ENCODE results near the gene MED12L.

The MED12L gene

DNA sequence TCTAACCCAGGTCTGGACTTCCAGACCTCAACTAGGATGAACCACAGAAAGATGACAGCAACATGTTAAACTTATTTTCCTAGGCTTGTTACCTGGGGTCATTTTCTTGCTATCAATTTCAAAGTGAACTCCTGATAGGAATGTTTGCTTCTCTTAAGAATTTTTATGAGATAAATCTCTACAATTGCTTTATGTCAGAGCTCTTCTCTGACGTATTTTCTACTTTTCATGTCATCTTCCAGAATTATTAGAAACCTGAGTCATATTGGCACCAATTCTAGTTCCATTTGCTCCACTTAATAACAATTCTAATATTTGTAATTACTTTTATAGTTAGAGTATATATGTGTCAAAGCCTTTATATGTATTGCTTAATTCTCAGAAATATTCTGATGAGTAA, 377.5 kb downstream of the MED12L start:
- H3K27ac Mint-ChIP-seq = no peak overlapping the region
- H3K4me1 Mint-ChIP-seq (ENCODE audit: low read depth) = peaks cover 3% of the 10 kb centered on the region
- H3K4me3 Mint-ChIP-seq = no peak overlapping the region
- H3K36me3 Mint-ChIP-seq (ENCODE audit: low read depth) = no peaks in the 10 kb centered on the region
- H3K27me3 Mint-ChIP-seq = peaks cover 42% of the 10 kb centered on the region
- H3K9me3 Mint-ChIP-seq = no peaks in the 10 kb centered on the region
- DNase-seq = no peak

DNA sequence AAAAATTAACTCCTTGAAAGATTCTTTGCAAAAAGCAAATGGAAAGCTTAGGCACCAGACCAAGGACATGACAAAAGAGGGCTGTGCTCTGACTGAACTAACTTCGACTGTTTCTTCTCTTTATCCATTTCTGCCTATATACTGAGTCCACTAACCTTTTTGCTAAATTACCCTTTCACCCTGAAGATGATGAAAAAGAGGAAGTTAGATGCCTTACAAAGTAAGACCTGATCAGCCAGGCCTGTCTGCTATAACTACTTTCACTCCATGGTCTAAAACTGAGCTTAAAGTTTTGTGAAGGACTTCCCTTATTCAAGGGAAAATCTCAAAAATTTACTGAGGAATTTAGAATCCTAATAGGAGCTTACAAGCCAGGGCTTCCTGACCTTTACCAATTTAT, 381.6 kb downstream of the MED12L start:
- H3K36me3 Mint-ChIP-seq (ENCODE audit: low read depth) = no peaks in the 10 kb centered on the region

GRCh38 chr3:151468284-151468917, 382.9 kb downstream of the MED12L start:
- Mint-ChIP-seq H3K27ac (no peak overlapping the region), H3K4me3 (no peak overlapping the region), H3K4me1 (ENCODE audit: low read depth) (no peaks in the 10 kb centered on the region), H3K27me3 (peaks cover 8% of the 10 kb centered on the region), H3K9me3 (no peaks in the 10 kb centered on the region), H3K36me3 (ENCODE audit: low read depth) (no peaks in the 10 kb centered on the region)
- DNase-seq = no peak

More for the DNA sequence above, 381.6 kb downstream of the MED12L start:
- Mint-ChIP-seq H3K27me3 (peaks cover 15% of the 10 kb centered on the region), H3K4me1 (ENCODE audit: low read depth) (no peaks in the 10 kb centered on the region), H3K9me3 (no peaks in the 10 kb centered on the region), H3K27ac (no peak overlapping the region), H3K4me3 (no peak overlapping the region)
- DNase-seq = no peak

- Mint-ChIP-seq H3K4me1 (ENCODE audit: low read depth) (no peaks in the 10 kb centered on the region), H3K27ac (no peak overlapping the region), H3K9me3 (peaks cover under 1% of the 10 kb centered on the region), H3K27me3 (peaks cover 7% of the 10 kb centered on the region), H3K4me3 (no peak overlapping the region), H3K36me3 (ENCODE audit: low read depth) (no peaks in the 10 kb centered on the region)
- DNase-seq = no peak
Observed at GRCh38 chr3:151476344-151477018, 391.0 kb downstream of the MED12L start.

GRCh38 chr3:151477591-151478334, 392.3 kb downstream of the MED12L start:
- Mint-ChIP-seq H3K27ac (no peak overlapping the region), H3K36me3 (ENCODE audit: low read depth) (no peaks in the 10 kb centered on the region), H3K27me3 (peaks cover 11% of the 10 kb centered on the region), H3K9me3 (peaks cover 10% of the 10 kb centered on the region), H3K4me1 (ENCODE audit: low read depth) (no peaks in the 10 kb centered on the region), H3K4me3 (no peak overlapping the region)
- no peak for DNase-seq

- Mint-ChIP-seq H3K9me3 (peaks cover 10% of the 10 kb centered on the region), H3K27me3 (peaks cover 11% of the 10 kb centered on the region), H3K36me3 (ENCODE audit: low read depth) (no peaks in the 10 kb centered on the region), H3K27ac (no peak overlapping the region), H3K4me1 (ENCODE audit: low read depth) (no peaks in the 10 kb centered on the region), H3K4me3 (no peak overlapping the region)
- DNase-seq = no peak
Observed at GRCh38 chr3:151478335-151478697, 392.9 kb downstream of the MED12L start.

- Mint-ChIP-seq H3K4me3 (no peak overlapping the region), H3K27me3 (peaks cover 15% of the 10 kb centered on the region)
- DNase-seq = no peak
Observed at GRCh38 chr3:151479452-151479851, 394.0 kb downstream of the MED12L start.

GRCh38 chr3:151480492-151480891, 395.0 kb downstream of the MED12L start:
- no peak overlapping the region for H3K27ac Mint-ChIP-seq
- no peaks in the 10 kb centered on the region for H3K4me1 Mint-ChIP-seq (ENCODE audit: low read depth)
- no peak for DNase-seq
- peaks cover 15% of the 10 kb centered on the region for H3K27me3 Mint-ChIP-seq
- H3K9me3 Mint-ChIP-seq = peaks cover 10% of the 10 kb centered on the region
- H3K4me3 Mint-ChIP-seq = no peak overlapping the region
- H3K36me3 Mint-ChIP-seq (ENCODE audit: low read depth) = no peaks in the 10 kb centered on the region

More at GRCh38 chr3:151479452-151479851, 394.0 kb downstream of the MED12L start:
- H3K27ac Mint-ChIP-seq = no peak overlapping the region
- H3K36me3 Mint-ChIP-seq (ENCODE audit: low read depth) = no peaks in the 10 kb centered on the region
- H3K4me1 Mint-ChIP-seq (ENCODE audit: low read depth) = no peaks in the 10 kb centered on the region
- peaks cover 10% of the 10 kb centered on the region for H3K9me3 Mint-ChIP-seq

GRCh38 chr3:151483488-151483887, 398.0 kb downstream of the MED12L start:
- no peaks in the 10 kb centered on the region for H3K36me3 Mint-ChIP-seq (ENCODE audit: low read depth)
- peaks cover 18% of the 10 kb centered on the region for H3K27me3 Mint-ChIP-seq
- H3K4me1 Mint-ChIP-seq (ENCODE audit: low read depth) = no peaks in the 10 kb centered on the region
- DNase-seq = no peak
- H3K9me3 Mint-ChIP-seq = peaks cover 12% of the 10 kb centered on the region
- no peak overlapping the region for H3K4me3 Mint-ChIP-seq
- H3K27ac Mint-ChIP-seq = no peak overlapping the region

DNA sequence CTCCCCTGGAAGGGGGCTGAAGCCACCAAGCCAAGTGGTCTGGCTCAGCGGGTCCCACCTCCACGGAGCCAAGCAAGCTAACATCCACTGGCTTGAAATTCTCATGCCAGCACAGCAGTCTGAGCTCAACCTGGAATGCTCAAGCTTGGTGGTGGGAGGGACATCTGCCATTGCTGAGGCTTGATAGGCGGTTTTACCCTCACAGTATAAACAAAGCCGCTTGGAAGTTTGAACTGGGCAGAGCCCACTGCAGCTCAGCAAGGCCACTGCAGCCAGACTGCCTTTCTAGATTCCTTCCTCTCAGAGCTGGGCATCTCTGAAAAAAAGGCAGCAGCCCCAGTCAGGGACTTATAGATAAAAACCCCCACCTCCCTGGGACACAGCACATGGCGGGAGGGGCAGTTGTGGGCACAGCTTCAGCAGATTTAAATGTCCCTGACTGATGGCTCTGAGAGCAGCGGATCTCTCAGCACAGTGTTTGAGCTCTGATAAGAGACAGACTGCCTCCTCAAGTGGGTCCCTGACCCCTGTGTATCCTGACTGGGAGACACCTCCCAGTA, 398.6 kb downstream of the MED12L start:
- Mint-ChIP-seq H3K27ac (no peak overlapping the region), H3K9me3 (peaks cover 12% of the 10 kb centered on the region), H3K27me3 (peaks cover 18% of the 10 kb centered on the region), H3K4me3 (no peak overlapping the region), H3K36me3 (ENCODE audit: low read depth) (no peaks in the 10 kb centered on the region), H3K4me1 (ENCODE audit: low read depth) (no peaks in the 10 kb centered on the region)
- DNase-seq = no peak
